Heart right ventricle (tissue), 16 donors: ENCODE data around the gene RBM5. TPM values are rescaled to one million over a fixed set of nuclear protein-coding genes. Genes with fewer than 3 reads are reported as not detected.

ENCODE experiments used
- ATAC-seq, 8 donors: fragments of 200-7000 bp; cut with Tn5 transposase; one replicate each; pipeline ENCODE4 v1.9.1; 2020; ENCODE audit warnings: mild to moderate bottlenecking in 8 of 8, moderate library complexity in 8 of 8, moderate number of reproducible peaks in 1 of 8
- DNase-seq, 2 donors: peaks; one replicate each; pipeline ENCODE4 v3.0.0-alpha.2; 2020
- H3K27ac ChIP-seq, 10 donors: fragments of 200-600 bp; sonication (generic) in 2 of 10; one replicate each; pipeline versions ENCODE4 v1.5.0 to v1.8.0; 2020 to 2022; ENCODE audit warnings: mild to moderate bottlenecking in 3 of 10
- H3K27me3 ChIP-seq, 7 donors: fragments of 200-600 bp; one replicate each; pipeline ENCODE4 v1.8.0; 2021 to 2022; ENCODE audit warnings: mild to moderate bottlenecking in 2 of 7
- H3K36me3 ChIP-seq, 9 donors: fragments of 200-600 bp; sonication (generic) in 1 of 9; one replicate each; pipeline versions ENCODE4 v1.5.0 to v1.8.0; 2020 to 2022; ENCODE audit warnings: mild to moderate bottlenecking in 2 of 9
- H3K4me1 ChIP-seq, 9 donors: fragments of 200-600 bp; sonication (generic) in 1 of 9; one replicate each; pipeline versions ENCODE4 v1.5.0 to v1.8.0; 2020 to 2022; ENCODE audit warnings: mild to moderate bottlenecking in 4 of 9
- H3K4me3 ChIP-seq, 10 donors: fragments of 200-600 bp; sonication (generic) in 2 of 10; one replicate each; pipeline versions ENCODE4 v1.5.0 to v1.8.0; 2020 to 2022; ENCODE audit warnings: mild to moderate bottlenecking in 7 of 10, moderate library complexity in 2 of 10
- H3K9me3 ChIP-seq, 11 donors: fragments of 200-600 bp in 10 of 11; sonication (generic) in 2 of 11; one replicate each; pipeline versions ENCODE4 v1.5.0 to v1.8.0; 2013 to 2022; ENCODE audit warnings: mild to moderate bottlenecking in 2 of 11, control low read depth in 1 of 11, moderate library complexity in 1 of 11
- CTCF ChIP-seq, 9 donors: fragments of 200-600 bp; sonication (generic) in 2 of 9; IDR thresholded peaks; one replicate each; pipeline versions ENCODE4 v1.5.0 to v1.8.0; 2021 to 2022; ENCODE audit warnings: antibody characterized with exemption in 9 of 9, mild to moderate bottlenecking in 5 of 9, moderate library complexity in 1 of 9
- WGBS, 2 donors: extraction: QIAGEN DNeasy Blood & Tissue Kit; methylation state at CpG; one replicate each; pipeline ENCODE4 v1.1.7; 2013; ENCODE audit warnings: inconsistent platforms in 1 of 2; 5-methylcytosine and 5-hydroxymethylcytosine counted together
- intact Hi-C, 10 donors: fragments of 100-400 bp; cut with DNase I; formaldehyde crosslinking; loops; one replicate each; pipeline versions ENCODE4 v1.11.1 to v1.14.2; 2022
- polyA plus RNA-seq, 2 donors: library from polyadenylated mRNA; stranded (reverse); fragments of 200-250 nt; gene quantifications; one replicate each; pipeline ENCODE4 v1.2.3, GENCODE V29; 2013
- total RNA-seq, 10 donors: library from RNA; stranded (reverse); fragmentation: NEBNext Ultra II Directional in 3 of 10; extraction: Animal tissue kit (Norgen Biotek cat#: 25700) in 3 of 10; gene quantifications; one replicate each; pipeline versions ENCODE4 v1.2.1 to v1.2.4, GENCODE V29; 2021 to 2023
- donor health status: Arrhythmogenic right ventricular cardiomyopathy.
- donor health status: ischemic (EF 13 %, LVEDD 7.1; RV severe dilation, severe dysfunction).
- donor health status: healthy with polysubstance abuse.
- donor health status: DM: no; HTN: yes; CAD: no.
- donor health status: DM: no; HTN: no; CAD: no.
- donor health status: ischemic (EF 25% LVEDD 6.9; RV normal size, moderate dysfunction).
- donor health status: ischemic (EF 25% LVEDD 5.7; RV mildly dilated, moderate dysfunction).
- donor health status: healthy.
- donor health status: DM: yes; HTN: yes; CAD: no.
- donor health status: Ischemic cardiomyopathy.
- donor health status: ischemic (EF 35%, LVEDD 5.7; RV mildly dilated, moderate dysfunction).
- donor health status: nonischemic (EF 11% LVEDD 7.7; RV severe dilation, severe dysfunction).
- donor health status: DM: yes; HTN: yes; CAD: no.
- donor health status: PGD.
- donor health status: ischemic (EF 29% LVEDD 5.4; RV normal size, mild dysfunction).
- donor health status: nonischemic (EF 23%, LVEDD 6.1; RV moderate dilation, normal function).

RBM5 gene
- total and polyA plus RNA-seq, 12 donors = 30.2 to 86.3 (median 56.8) TPM

GRCh38 chr3:50136714-50137405 is 48.1 kb downstream of the RBM5 start:
- Histone ChIP-seq H3K36me3 (no peaks in the 10 kb centered on the region), H3K27ac (no peak overlapping the region), H3K9me3 (no peaks in the 10 kb centered on the region), H3K4me1 (peaks cover 0 to 26% (median 9%) of the 10 kb centered on the region in 9 donors), H3K4me3 (no peak overlapping the region), H3K27me3 (no peaks in the 10 kb centered on the region)
- WGBS, 2 donors = 54 to 60% methylated on average over 6 of the region's 6 CpGs
- no peak for TF ChIP-seq CTCF (IDR thresholded peaks at IDR 0.05)
- intact Hi-C loops = no loop called here
- DNase-seq (no peak), ATAC-seq (peak in 7 of 8 donors; percentile 26 to 83 (median 48))

GRCh38 chr3:50137531-50137930 is 48.8 kb downstream of the RBM5 start:
- Histone ChIP-seq H3K36me3 (no peaks in the 10 kb centered on the region), H3K4me3 (no peak overlapping the region), H3K27ac (no peak overlapping the region), H3K4me1 (peaks cover 0 to 26% (median 9%) of the 10 kb centered on the region in 9 donors), H3K9me3 (no peaks in the 10 kb centered on the region), H3K27me3 (no peaks in the 10 kb centered on the region)
- 93 to 97% methylated on average over 6 of the region's 6 CpGs for WGBS, 2 donors
- TF ChIP-seq CTCF (IDR thresholded peaks at IDR 0.05) = no peak
- DNase-seq = no peak
- no peak for ATAC-seq
- intact Hi-C loops = no loop called here

GRCh38 chr3:50138266-50139200 is 49.8 kb downstream of the RBM5 start:
- H3K36me3 ChIP-seq = no peaks in the 10 kb centered on the region
- H3K27me3 ChIP-seq = no peaks in the 10 kb centered on the region
- no peak overlapping the region for H3K27ac ChIP-seq
- DNase-seq (no peak), ATAC-seq (peak in 1 of 8 donors; percentile 7)
- intact Hi-C loops = no loop called here
- 30 to 36% methylated on average over 13 of the region's 13 CpGs for WGBS, 2 donors
- H3K4me3 ChIP-seq = no peak overlapping the region
- peaks cover 0 to 26% (median 9%) of the 10 kb centered on the region in 9 donors for H3K4me1 ChIP-seq
- TF ChIP-seq CTCF (IDR thresholded peaks at IDR 0.05) = no peak
- H3K9me3 ChIP-seq = no peaks in the 10 kb centered on the region

GRCh38 chr3:50139308-50139707 is 50.6 kb downstream of the RBM5 start:
- ATAC-seq (peak in 1 of 8 donors; percentile 14), DNase-seq (no peak)
- H3K27ac ChIP-seq = no peak overlapping the region
- no peaks in the 10 kb centered on the region for H3K27me3 ChIP-seq
- H3K4me3 ChIP-seq = no peak overlapping the region
- intact Hi-C loops = no loop called here
- WGBS, 2 donors = 64 to 71% methylated on average over 6 of the region's 6 CpGs
- H3K36me3 ChIP-seq = no peaks in the 10 kb centered on the region
- H3K4me1 ChIP-seq = peaks cover 0 to 26% (median 9%) of the 10 kb centered on the region in 9 donors
- TF ChIP-seq CTCF (IDR thresholded peaks at IDR 0.05) = no peak
- no peaks in the 10 kb centered on the region for H3K9me3 ChIP-seq
